Loucy (cell line): ENCODE measurements around the gene PTPRN2.

Source experiments
- H2AFZ ChIP-seq: fragments of 200-600 bp; sonication (generic); 2 replicates; pipeline ENCODE4 v1.6.0; 2016; ENCODE audit warnings: antibody characterized with exemption, mild to moderate bottlenecking, low read length, moderate library complexity
- H3F3A ChIP-seq: fragments of 200-600 bp; 2 replicates; pipeline ENCODE4 v1.6.0; 2016; ENCODE audit warnings: antibody characterized with exemption, low read depth, mild to moderate bottlenecking
- H3K27me3 ChIP-seq: fragments of 200-600 bp; sonication (generic); 2 replicates; pipeline ENCODE4 v1.6.1; 2014; ENCODE audit warnings: low read length, mild to moderate bottlenecking; ENCODE audit not compliant: insufficient read depth, poor library complexity, severe bottlenecking
- H3K36me3 ChIP-seq: fragments of 200-600 bp; sonication (generic); 2 replicates; pipeline ENCODE4 v1.6.1; 2016; ENCODE audit warnings: low read length; ENCODE audit not compliant: insufficient read depth
- H3K4me1 ChIP-seq: fragments of 200-600 bp; sonication (generic); 2 replicates; pipeline ENCODE4 v1.5.1; 2014; ENCODE audit warnings: low read length, mild to moderate bottlenecking; ENCODE audit not compliant: insufficient read depth, poor library complexity, severe bottlenecking
- H3K4me2 ChIP-seq: fragments of 200-600 bp; sonication (generic); 2 replicates; pipeline ENCODE4 v1.6.0; 2014; ENCODE audit warnings: antibody characterized with exemption, low read length, low read depth, mild to moderate bottlenecking; ENCODE audit not compliant: poor library complexity, severe bottlenecking
- H3K4me3 ChIP-seq: fragments of 200-600 bp; sonication (generic); 2 replicates; pipeline ENCODE4 v1.5.1; 2014; ENCODE audit warnings: low read length, mild to moderate bottlenecking, mixed read lengths; ENCODE audit not compliant: poor library complexity, severe bottlenecking
- H3K79me2 ChIP-seq: fragments of 200-600 bp; sonication (generic); 2 replicates; pipeline ENCODE4 v1.6.1; 2014; ENCODE audit warnings: low read length; ENCODE audit not compliant: insufficient read depth
- H3K9ac ChIP-seq: fragments of 200-600 bp; sonication (generic); 2 replicates; pipeline ENCODE4 v1.6.0; 2014; ENCODE audit warnings: mild to moderate bottlenecking, low read depth, low read length, moderate library complexity; ENCODE audit not compliant: poor library complexity, severe bottlenecking
- H3K9me2 ChIP-seq: fragments of 200-600 bp; sonication (generic); replicated peaks from 2 replicates; pipeline ENCODE4 v1.6.1; 2016; ENCODE audit warnings: low read depth, low read length, mixed read lengths
- H3K9me3 ChIP-seq: fragments of 200-600 bp; sonication (generic); 2 replicates; pipeline ENCODE4 v1.6.1; 2014; ENCODE audit warnings: mild to moderate bottlenecking, antibody characterized with exemption, low read length, low read depth; ENCODE audit not compliant: insufficient read depth
- H4K20me1 ChIP-seq: fragments of 200-600 bp; sonication (generic); 2 replicates; pipeline ENCODE4 v1.6.0; 2014; ENCODE audit warnings: antibody characterized with exemption, low read length, mild to moderate bottlenecking; ENCODE audit not compliant: insufficient read depth, poor library complexity, severe bottlenecking
- CTCF ChIP-seq: fragments of 200-600 bp; sonication (generic); conservative IDR thresholded peaks from 2 replicates; pipeline ENCODE4 v1.5.1; 2014; ENCODE audit warnings: mild to moderate bottlenecking, antibody characterized with exemption, low read length
- EZH2phosphoT487 ChIP-seq: fragments of 200-600 bp; IDR thresholded peaks from 2 replicates; pipeline ENCODE4 v1.6.1; 2018; ENCODE audit warnings: antibody characterized with exemption, mild to moderate bottlenecking, moderate library complexity, borderline replicate concordance

Gene PTPRN2

GRCh38 chr7:157816526-157817250, 770.9 kb downstream of the PTPRN2 start:
- no peak overlapping the region for H2AFZ ChIP-seq

GRCh38 chr7:157816086-157816485, 771.5 kb downstream of the PTPRN2 start:
- Histone ChIP-seq H3K4me1 (no peaks in the 10 kb centered on the region), H4K20me1 (no peaks in the 10 kb centered on the region), H3K36me3 (no peaks in the 10 kb centered on the region), H3K9me2 (no peaks in the 10 kb centered on the region), H3K27me3 (no peaks in the 10 kb centered on the region), H3K9ac (no peak overlapping the region), H3K4me2 (no peak overlapping the region), H3K79me2 (no peaks in the 10 kb centered on the region), H3K9me3 (peaks cover 11% of the 10 kb centered on the region; the same call in 1 of the 2 replicates), H3K4me3 (no peak overlapping the region), H3F3A (no peaks in the 10 kb centered on the region), H2AFZ (no peak overlapping the region)
- TF ChIP-seq EZH2phosphoT487 (no peak), CTCF (no peak)

More at GRCh38 chr7:157816526-157817250, 770.9 kb downstream of the PTPRN2 start:
- H3K4me2 ChIP-seq: no peak overlapping the region
- H3K79me2 ChIP-seq: no peaks in the 10 kb centered on the region
- no peaks in the 10 kb centered on the region for H4K20me1 ChIP-seq
- no peaks in the 10 kb centered on the region for H3K4me1 ChIP-seq
- H3F3A ChIP-seq: no peaks in the 10 kb centered on the region
- H3K9ac ChIP-seq: no peak overlapping the region
- H3K4me3 ChIP-seq: no peak overlapping the region
- TF ChIP-seq EZH2phosphoT487 (no peak), CTCF (no peak)
- H3K27me3 ChIP-seq: no peaks in the 10 kb centered on the region
- H3K9me2 ChIP-seq: no peaks in the 10 kb centered on the region
- H3K36me3 ChIP-seq: no peaks in the 10 kb centered on the region
- H3K9me3 ChIP-seq: peaks cover 10% of the 10 kb centered on the region; the same call in 1 of the 2 replicates

GRCh38 chr7:157815706-157816022, 772.0 kb downstream of the PTPRN2 start:
- TF ChIP-seq EZH2phosphoT487: no peak
- Histone ChIP-seq H3K36me3 (no peaks in the 10 kb centered on the region), H3K9me3 (peaks cover 11% of the 10 kb centered on the region; the same call in 1 of the 2 replicates), H3K4me1 (no peaks in the 10 kb centered on the region), H3K4me3 (no peak overlapping the region), H3K27me3 (no peaks in the 10 kb centered on the region), H3K79me2 (no peaks in the 10 kb centered on the region), H3K9ac (no peak overlapping the region), H2AFZ (no peak overlapping the region), H4K20me1 (no peaks in the 10 kb centered on the region), H3K4me2 (no peak overlapping the region), H3F3A (no peaks in the 10 kb centered on the region), H3K9me2 (no peaks in the 10 kb centered on the region)
